ENCODE measurements around the gene GPC6. TPM values are rescaled to one million over a fixed set of nuclear protein-coding genes. Genes with fewer than 3 reads are reported as not detected.

The GPC6 gene
- total RNA-seq, 2 donors from 2014 or later, result 3.4 to 5.3 TPM

DNA sequence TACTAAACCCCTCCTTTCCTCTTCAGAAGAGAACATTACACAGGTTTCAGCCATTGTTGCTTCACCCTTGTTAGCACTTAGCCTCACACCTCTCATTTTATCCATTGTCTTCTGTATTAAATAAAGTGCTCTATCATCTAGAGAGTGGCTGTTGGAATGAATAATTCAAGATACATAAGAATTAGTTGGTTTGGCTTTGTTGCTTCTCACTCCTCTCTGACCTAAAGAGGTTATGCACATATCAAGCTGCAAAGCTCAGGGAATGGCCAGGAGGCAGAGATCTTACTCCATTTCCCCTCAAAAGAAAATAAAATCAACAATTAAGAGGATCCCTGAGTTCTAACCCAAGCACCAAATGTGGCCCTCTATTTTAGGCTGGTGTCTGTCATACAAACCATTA lies 1173.2 kb downstream of the GPC6 start:
- Histone ChIP-seq H3K27me3 (replicated peaks; ENCODE audit: insufficient read depth) (no peaks in the 10 kb centered on the region), H3K27ac (no peak overlapping the region), H3K36me3 (no peaks in the 10 kb centered on the region), H3K9me3 (no peaks in the 10 kb centered on the region), H3K4me1 (replicated peaks) (no peaks in the 10 kb centered on the region), H3K4me3 (no peak overlapping the region)
- no peak for DNase-seq (ENCODE audit: low spot score)
- no peak for TF ChIP-seq POLR2AphosphoS5 (IDR thresholded peaks at IDR 0.05)
- TF ChIP-seq POLR2A (IDR thresholded peaks at IDR 0.05), result no peak
- TF ChIP-seq, protein P1, sequence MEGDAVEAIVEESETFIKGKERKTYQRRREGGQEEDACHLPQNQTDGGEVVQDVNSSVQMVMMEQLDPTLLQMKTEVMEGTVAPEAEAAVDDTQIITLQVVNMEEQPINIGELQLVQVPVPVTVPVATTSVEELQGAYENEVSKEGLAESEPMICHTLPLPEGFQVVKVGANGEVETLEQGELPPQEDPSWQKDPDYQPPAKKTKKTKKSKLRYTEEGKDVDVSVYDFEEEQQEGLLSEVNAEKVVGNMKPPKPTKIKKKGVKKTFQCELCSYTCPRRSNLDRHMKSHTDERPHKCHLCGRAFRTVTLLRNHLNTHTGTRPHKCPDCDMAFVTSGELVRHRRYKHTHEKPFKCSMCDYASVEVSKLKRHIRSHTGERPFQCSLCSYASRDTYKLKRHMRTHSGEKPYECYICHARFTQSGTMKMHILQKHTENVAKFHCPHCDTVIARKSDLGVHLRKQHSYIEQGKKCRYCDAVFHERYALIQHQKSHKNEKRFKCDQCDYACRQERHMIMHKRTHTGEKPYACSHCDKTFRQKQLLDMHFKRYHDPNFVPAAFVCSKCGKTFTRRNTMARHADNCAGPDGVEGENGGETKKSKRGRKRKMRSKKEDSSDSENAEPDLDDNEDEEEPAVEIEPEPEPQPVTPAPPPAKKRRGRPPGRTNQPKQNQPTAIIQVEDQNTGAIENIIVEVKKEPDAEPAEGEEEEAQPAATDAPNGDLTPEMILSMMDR (IDR thresholded peaks at IDR 0.05), result no peak
- intact Hi-C loops (cut with DNase I), result no loop called here

DNA sequence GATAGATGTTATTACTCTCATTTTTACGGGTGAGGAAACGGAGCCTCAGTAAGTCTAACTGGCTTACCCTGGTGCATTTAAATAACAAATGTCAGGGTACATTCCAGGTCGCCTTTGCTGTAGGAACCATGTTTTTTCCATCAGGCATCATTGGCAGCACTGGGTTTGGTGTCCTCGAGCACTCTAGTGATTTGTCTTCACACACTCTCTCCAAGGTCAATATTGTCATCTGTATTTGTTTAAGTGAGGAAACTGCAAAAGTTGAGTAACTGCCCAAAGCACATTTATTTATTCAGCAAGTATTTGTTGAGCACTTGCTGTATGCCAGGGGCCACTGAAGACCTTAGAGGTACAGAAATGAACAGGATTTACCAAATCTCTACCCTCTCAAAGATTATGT lies 1174.3 kb downstream of the GPC6 start:
- TF ChIP-seq POLR2AphosphoS5 (IDR thresholded peaks at IDR 0.05) (no peak), POLR2A (IDR thresholded peaks at IDR 0.05) (no peak)
- TF ChIP-seq, protein P1 (IDR thresholded peaks at IDR 0.05), result no peak
- WGBS, result 78% methylated on average over 4 of the region's 4 CpGs
- no peaks in the 10 kb centered on the region for H3K36me3 ChIP-seq

DNA sequence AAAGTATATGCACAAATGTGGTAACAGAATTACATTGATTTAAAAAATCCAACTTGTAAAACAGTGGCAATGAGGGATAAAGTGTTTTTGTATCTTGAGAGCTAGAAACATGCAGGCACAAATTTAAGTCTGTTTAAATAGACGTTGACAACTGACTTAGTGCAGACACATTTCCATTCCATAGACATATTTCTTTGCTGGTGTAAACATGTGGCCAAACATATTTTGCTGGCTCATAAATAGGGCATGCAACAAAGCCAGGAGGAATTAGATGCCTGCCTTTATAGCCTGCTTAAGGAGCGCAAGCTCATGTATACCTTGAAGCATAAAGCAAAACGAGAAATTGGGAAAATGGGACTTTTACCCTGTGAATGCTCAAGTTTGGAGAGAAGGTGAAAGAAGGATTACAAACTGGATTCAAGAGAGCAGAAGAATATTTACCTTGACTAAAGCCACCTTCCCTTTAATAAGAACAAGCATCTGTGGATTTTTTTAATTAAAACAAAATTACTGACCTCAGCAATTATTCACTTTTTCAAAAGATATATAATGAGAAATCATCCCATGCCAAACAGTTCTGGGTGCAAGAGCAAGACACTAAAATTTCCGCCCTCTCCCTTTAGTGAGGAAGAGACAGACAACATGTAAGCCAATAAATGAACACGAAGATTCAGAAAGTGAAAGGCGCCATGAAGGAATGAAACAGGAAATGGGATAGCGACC lies 1181.9 kb downstream of the GPC6 start:
- H3K27me3 ChIP-seq (replicated peaks; ENCODE audit: insufficient read depth), result no peaks in the 10 kb centered on the region
- DNase-seq (ENCODE audit: low spot score), result no peak
- no peaks in the 10 kb centered on the region for H3K9me3 ChIP-seq
- H3K27ac ChIP-seq, result no peak overlapping the region
- H3K4me1 ChIP-seq (replicated peaks), result no peaks in the 10 kb centered on the region
- H3K36me3 ChIP-seq, result no peaks in the 10 kb centered on the region
- intact Hi-C loops (cut with DNase I), result no loop called here
- no peak overlapping the region for H3K4me3 ChIP-seq
- WGBS, result 86% methylated on average over 7 of the region's 7 CpGs
- TF ChIP-seq POLR2A (IDR thresholded peaks at IDR 0.05) (no peak), POLR2AphosphoS5 (IDR thresholded peaks at IDR 0.05) (no peak)
- TF ChIP-seq, protein P1 (IDR thresholded peaks at IDR 0.05), result no peak

More for the DNA sequence above, 1174.3 kb downstream of the GPC6 start:
- H3K27me3 ChIP-seq (replicated peaks; ENCODE audit: insufficient read depth), result no peaks in the 10 kb centered on the region
- no peak overlapping the region for H3K4me3 ChIP-seq
- no peaks in the 10 kb centered on the region for H3K9me3 ChIP-seq
- no peak for DNase-seq (ENCODE audit: low spot score)
- H3K27ac ChIP-seq, result no peak overlapping the region
- intact Hi-C loops (cut with DNase I), result no loop called here
- H3K4me1 ChIP-seq (replicated peaks), result no peaks in the 10 kb centered on the region

DNA sequence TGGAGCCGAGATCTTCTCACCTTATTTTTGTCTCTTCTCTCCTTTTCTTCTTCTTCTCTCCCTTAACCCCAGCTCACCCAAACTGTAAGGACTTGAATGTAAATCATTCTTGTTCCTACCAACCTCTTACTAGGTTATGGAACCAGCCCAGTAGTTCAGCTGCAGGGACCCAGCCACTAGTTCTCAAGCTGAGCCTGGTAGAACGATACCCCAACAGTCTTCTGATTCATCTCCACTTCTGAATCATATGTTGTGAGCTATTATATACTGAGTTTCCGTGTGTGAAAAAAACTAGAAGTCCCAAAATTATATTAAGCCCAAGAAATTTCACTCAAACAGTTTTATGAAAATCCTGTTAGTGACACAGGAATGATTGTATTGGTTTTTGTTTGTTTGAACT lies 1185.1 kb downstream of the GPC6 start:
- no peaks in the 10 kb centered on the region for H3K36me3 ChIP-seq
- intact Hi-C loops (cut with DNase I), result no loop called here
- H3K27ac ChIP-seq, result no peak overlapping the region
- no peaks in the 10 kb centered on the region for H3K4me1 ChIP-seq (replicated peaks)
- TF ChIP-seq, protein P1 (IDR thresholded peaks at IDR 0.05), result no peak
- TF ChIP-seq POLR2A (IDR thresholded peaks at IDR 0.05), result no peak
- no peak for TF ChIP-seq POLR2AphosphoS5 (IDR thresholded peaks at IDR 0.05)
- H3K9me3 ChIP-seq, result no peaks in the 10 kb centered on the region
- no peaks in the 10 kb centered on the region for H3K27me3 ChIP-seq (replicated peaks; ENCODE audit: insufficient read depth)
- no peak overlapping the region for H3K4me3 ChIP-seq
- WGBS, result 75% methylated on average over 3 of the region's 3 CpGs
- DNase-seq (ENCODE audit: low spot score), result no peak
